Progenitor cell of endocrine pancreas (in vitro differentiated cells): Measurements from ENCODE around the gene MPC1. TPM values are rescaled to one million over a fixed set of nuclear protein-coding genes. Genes with fewer than 3 reads are reported as not detected.
"Not testable (repeated sequence)": the region's sequence is repeated elsewhere in the genome, so short reads cannot be mapped to it uniquely, and the experiment has no call there.

Source experiments
- DNase-seq: peaks from one replicate; pipeline ENCODE4 v3.0.0; 2021; ENCODE audit warnings: low spot score; ENCODE audit not compliant: unreplicated experiment
- H3K27ac Mint-ChIP-seq: 2 replicates; pipeline ENCODE4 v1.8.0; 2021; ENCODE audit warnings: mild to moderate bottlenecking, moderate library complexity, mixed read lengths
- H3K27me3 Mint-ChIP-seq: 2 replicates; pipeline ENCODE4 v1.8.0; 2021; ENCODE audit warnings: mixed read lengths
- H3K36me3 Mint-ChIP-seq: 2 replicates; pipeline ENCODE4 v1.8.0; 2022; ENCODE audit warnings: mixed read lengths; ENCODE audit not compliant: insufficient read depth
- H3K4me1 Mint-ChIP-seq: 2 replicates; pipeline ENCODE4 v1.8.0; 2021; ENCODE audit warnings: low read depth, mixed read lengths
- H3K4me3 Mint-ChIP-seq: 2 replicates; pipeline ENCODE4 v1.8.0; 2021; ENCODE audit warnings: low read depth, mild to moderate bottlenecking, moderate library complexity, mixed read lengths
- H3K9me3 Mint-ChIP-seq: 2 replicates; pipeline ENCODE4 v1.8.0; 2021; ENCODE audit warnings: low read depth, mixed read lengths
- total RNA-seq: library from RNA; stranded (reverse); gene quantifications from 2 replicates; pipeline ENCODE4 v1.2.1, GENCODE V29; 2021
- TF ChIP-seq, protein P1 (sequence below): fragments of 200-600 bp; sonication (generic); IDR thresholded peaks from one replicate; pipeline ENCODE4 v1.5.0; 2021; ENCODE audit warnings: antibody characterized with exemption, mild to moderate bottlenecking; ENCODE audit not compliant: unreplicated experiment

Gene MPC1
- total RNA-seq, 1 donor from 2014 or later: 20.3 TPM

DNA sequence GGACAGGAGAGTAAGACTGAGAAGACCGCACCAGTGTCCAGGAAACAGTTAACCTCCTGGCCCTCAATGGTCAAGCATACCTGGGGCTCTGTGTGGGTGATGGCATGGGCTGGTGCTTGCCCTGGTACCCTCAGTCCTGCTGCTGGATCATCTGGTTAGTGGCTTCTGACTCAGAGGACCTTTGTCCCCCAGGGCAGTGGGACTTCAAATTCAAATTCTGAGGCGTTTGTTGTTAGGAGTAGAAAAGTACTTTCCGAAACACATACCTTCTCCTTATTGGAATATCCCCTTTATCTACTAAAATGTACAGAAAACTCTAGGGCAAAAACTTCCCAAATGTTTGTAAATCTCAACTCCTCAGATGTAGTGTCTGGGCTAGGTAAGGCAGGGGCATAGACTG, 36.3 kb downstream of the MPC1 start:
- Mint-ChIP-seq H3K4me3 (no peak overlapping the region), H3K4me1 (peaks cover 5% of the 10 kb centered on the region), H3K27ac (no peak overlapping the region), H3K9me3 (peaks cover 13% of the 10 kb centered on the region), H3K27me3 (peaks cover 15% of the 10 kb centered on the region), H3K36me3 (peaks cover 1% of the 10 kb centered on the region)
- TF ChIP-seq, protein P1, sequence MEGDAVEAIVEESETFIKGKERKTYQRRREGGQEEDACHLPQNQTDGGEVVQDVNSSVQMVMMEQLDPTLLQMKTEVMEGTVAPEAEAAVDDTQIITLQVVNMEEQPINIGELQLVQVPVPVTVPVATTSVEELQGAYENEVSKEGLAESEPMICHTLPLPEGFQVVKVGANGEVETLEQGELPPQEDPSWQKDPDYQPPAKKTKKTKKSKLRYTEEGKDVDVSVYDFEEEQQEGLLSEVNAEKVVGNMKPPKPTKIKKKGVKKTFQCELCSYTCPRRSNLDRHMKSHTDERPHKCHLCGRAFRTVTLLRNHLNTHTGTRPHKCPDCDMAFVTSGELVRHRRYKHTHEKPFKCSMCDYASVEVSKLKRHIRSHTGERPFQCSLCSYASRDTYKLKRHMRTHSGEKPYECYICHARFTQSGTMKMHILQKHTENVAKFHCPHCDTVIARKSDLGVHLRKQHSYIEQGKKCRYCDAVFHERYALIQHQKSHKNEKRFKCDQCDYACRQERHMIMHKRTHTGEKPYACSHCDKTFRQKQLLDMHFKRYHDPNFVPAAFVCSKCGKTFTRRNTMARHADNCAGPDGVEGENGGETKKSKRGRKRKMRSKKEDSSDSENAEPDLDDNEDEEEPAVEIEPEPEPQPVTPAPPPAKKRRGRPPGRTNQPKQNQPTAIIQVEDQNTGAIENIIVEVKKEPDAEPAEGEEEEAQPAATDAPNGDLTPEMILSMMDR: no peak
- no peak for DNase-seq

DNA sequence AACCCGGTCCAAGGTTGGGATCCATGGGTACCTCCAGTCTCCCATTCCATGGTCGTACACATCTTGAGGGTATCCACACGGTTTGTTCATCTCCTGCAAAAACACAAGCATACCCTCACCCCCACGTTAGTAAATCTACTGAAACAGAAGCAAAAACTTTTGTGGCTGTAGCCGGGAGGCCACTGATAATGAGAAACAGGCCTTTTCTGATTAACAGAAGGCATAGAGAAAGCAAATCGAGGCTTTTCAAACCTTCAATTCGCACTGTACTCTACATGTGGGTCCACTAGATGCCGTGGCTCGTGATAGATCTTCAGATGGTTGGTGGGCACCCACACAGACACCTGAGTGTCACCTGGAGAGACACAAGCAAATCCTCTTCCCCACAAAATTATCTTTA, 37.1 kb downstream of the MPC1 start:
- H3K36me3 Mint-ChIP-seq, H3K4me1 Mint-ChIP-seq, H3K27ac Mint-ChIP-seq, H3K4me3 Mint-ChIP-seq, DNase-seq: not testable (repeated sequence)
- peaks cover 11% of the 10 kb centered on the region for H3K9me3 Mint-ChIP-seq
- peaks cover 15% of the 10 kb centered on the region for H3K27me3 Mint-ChIP-seq

DNA sequence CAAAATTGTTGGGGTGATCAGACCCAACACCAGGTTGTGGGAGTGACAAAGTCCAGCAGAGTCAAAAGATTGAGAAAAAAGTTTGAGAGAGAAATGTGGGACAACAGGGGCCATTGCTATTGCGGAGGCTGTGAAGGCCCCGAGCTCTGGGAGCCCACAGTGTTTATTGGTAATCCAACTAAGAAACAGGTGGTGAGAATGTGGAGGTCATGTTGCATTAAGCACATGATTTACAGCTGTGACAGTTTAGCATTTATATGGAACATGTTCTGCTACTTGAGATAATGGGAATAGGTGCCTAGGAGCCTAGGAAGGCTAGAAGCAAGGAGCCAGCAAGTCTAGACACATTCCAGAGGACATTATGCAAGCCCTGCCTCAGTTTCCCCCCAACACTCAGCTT, 37.8 kb downstream of the MPC1 start:
- DNase-seq, H3K36me3 Mint-ChIP-seq, H3K9me3 Mint-ChIP-seq, H3K27ac Mint-ChIP-seq, H3K4me1 Mint-ChIP-seq: not testable (repeated sequence)
- H3K4me3 Mint-ChIP-seq: peak overlapping the region; percentile 40
- peaks cover 15% of the 10 kb centered on the region for H3K27me3 Mint-ChIP-seq

DNA sequence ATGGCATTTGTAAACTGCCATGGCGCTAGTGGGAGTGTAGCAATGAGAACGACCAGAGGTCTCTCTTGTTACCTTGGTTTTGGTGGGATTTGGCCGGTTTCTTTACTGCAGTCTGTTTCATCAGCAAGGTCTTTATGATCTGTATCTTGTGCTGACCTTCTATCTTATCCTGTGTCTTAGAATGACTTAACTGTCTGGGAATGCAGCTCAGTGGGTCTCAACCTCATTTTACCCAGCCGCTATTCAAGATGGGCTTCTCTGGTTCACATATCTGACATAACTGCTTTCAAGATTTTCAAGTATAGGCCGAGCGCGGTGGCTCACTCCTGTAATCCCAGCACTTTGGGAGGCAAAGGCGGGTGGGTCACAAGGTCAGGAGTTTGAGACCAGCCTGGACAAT, 38.5 kb downstream of the MPC1 start:
- peaks cover 3% of the 10 kb centered on the region for H3K9me3 Mint-ChIP-seq
- TF ChIP-seq, protein P1: no peak
- no peak for DNase-seq
- peaks cover 7% of the 10 kb centered on the region for H3K4me1 Mint-ChIP-seq
- H3K27ac Mint-ChIP-seq: no peak overlapping the region
- peak overlapping the region; percentile 17 for H3K4me3 Mint-ChIP-seq
- H3K36me3 Mint-ChIP-seq: peaks cover 1% of the 10 kb centered on the region
- peaks cover 15% of the 10 kb centered on the region for H3K27me3 Mint-ChIP-seq

DNA sequence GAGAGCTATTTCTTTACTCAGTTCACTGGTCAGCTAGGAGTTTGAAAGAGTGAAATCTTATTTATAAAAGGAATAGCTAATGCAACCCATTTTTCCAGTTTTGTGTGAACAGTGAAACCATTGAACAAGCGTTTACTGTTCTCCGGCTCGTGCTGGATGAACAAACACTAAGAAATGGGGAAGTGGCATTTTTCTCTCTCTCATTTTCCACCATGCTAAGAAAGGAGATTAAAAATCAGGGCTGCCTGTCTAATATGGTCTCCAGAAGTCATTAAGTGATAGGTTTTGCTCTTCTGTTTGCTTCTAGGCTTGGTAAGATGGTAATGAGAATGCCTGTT, 39.6 kb downstream of the MPC1 start:
- Mint-ChIP-seq H3K27me3 (peaks cover 15% of the 10 kb centered on the region), H3K36me3 (no peaks in the 10 kb centered on the region), H3K4me1 (peaks cover 7% of the 10 kb centered on the region), H3K4me3 (peak overlapping the region; percentile 97), H3K9me3 (no peaks in the 10 kb centered on the region), H3K27ac (peak overlapping the region; percentile 89)
- TF ChIP-seq, protein P1: no peak
- no peak for DNase-seq

DNA sequence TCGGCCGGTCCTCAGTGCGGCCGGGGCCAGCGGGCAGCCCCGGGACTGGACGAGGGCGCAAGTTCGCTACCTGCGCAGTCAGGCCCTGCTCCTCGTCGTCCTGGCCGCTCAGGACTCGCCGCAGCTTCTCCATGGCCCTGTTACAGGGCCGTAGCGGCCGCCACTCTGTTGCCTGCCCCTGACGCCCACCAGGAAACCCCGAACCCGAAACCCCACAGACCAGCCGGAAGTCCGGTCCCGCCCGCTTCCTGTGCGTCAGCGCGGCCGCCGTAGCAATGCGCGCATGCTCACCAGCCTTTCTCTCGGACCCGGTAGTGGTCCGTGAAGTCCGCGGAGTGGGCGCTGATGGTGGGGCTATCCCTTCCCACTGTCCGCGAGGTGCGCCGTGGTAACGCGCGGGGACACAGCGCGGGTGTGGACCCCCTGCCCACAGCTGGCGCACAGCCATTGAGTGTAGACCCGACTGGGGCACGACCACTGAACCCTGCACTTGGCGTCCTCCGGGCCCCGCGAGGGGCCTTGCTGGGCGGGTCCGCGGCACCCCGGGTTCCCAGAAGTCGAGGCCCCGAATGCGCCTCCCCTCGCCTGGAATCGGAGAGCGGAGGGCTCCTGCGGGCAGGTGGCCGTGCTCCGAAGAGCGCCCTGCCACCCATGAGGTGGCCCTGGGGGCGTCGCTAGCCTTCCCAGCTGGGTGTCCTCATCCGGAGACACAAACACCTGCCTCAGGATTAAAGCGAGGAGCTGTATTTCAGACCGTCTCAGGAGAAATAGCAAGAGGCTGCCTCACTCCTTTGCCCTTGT, 40.2 kb downstream of the MPC1 start, which contains the start of gene SFT2D1:
Gene SFT2D1 (minus strand): TSS at position 197 of the 801 bp plus-strand sequence. CDS start 64 bp downstream, at position 133.
- H3K4me1 Mint-ChIP-seq: peaks cover 7% of the 10 kb centered on the region
- peak within 1 kb of the TSS; percentile 97 for H3K4me3 Mint-ChIP-seq
- no peaks in the 10 kb centered on the region for H3K9me3 Mint-ChIP-seq
- H3K36me3 Mint-ChIP-seq: no peaks in the 10 kb centered on the region
- TF ChIP-seq, protein P1: no peak
- DNase-seq: peak; percentile 66
- H3K27me3 Mint-ChIP-seq: peaks cover 11% of the 10 kb centered on the region
- H3K27ac Mint-ChIP-seq: peak within 1 kb of the TSS; percentile 95
